ENCODE data around the gene GPT2. TPM values are rescaled to one million over a fixed set of nuclear protein-coding genes. Genes with fewer than 3 reads are reported as not detected.

The GPT2 gene
- total RNA-seq, 1 donor from 2014 or later, result 47.8 TPM

GRCh38 chr16:46897471-46897870, 13.3 kb downstream of the GPT2 start:
- Mint-ChIP-seq H3K27ac (no peak overlapping the region), H3K9me3 (no peaks in the 10 kb centered on the region), H3K4me1 (ENCODE audit: unreplicated experiment) (peaks cover 14% of the 10 kb centered on the region), H3K27me3 (no peaks in the 10 kb centered on the region), H3K4me3 (no peak overlapping the region), H3K36me3 (no peaks in the 10 kb centered on the region)
- no peak for TF ChIP-seq CTCF (conservative IDR thresholded peaks at IDR 0.05)
- DNase-seq (ENCODE audit: extremely low spot score, unreplicated experiment), result no peak

GRCh38 chr16:46898006-46898405, 13.8 kb downstream of the GPT2 start:
- no peak for DNase-seq (ENCODE audit: extremely low spot score, unreplicated experiment)
- TF ChIP-seq CTCF (conservative IDR thresholded peaks at IDR 0.05), result no peak
- no peaks in the 10 kb centered on the region for H3K9me3 Mint-ChIP-seq
- H3K27me3 Mint-ChIP-seq, result no peaks in the 10 kb centered on the region
- no peak overlapping the region for H3K4me3 Mint-ChIP-seq
- no peaks in the 10 kb centered on the region for H3K36me3 Mint-ChIP-seq
- peaks cover 14% of the 10 kb centered on the region for H3K4me1 Mint-ChIP-seq (ENCODE audit: unreplicated experiment)
- no peak overlapping the region for H3K27ac Mint-ChIP-seq

- no peak overlapping the region for H3K27ac Mint-ChIP-seq
- H3K36me3 Mint-ChIP-seq, result no peaks in the 10 kb centered on the region
- no peak overlapping the region for H3K4me3 Mint-ChIP-seq
- no peak for TF ChIP-seq CTCF (conservative IDR thresholded peaks at IDR 0.05)
- H3K4me1 Mint-ChIP-seq (ENCODE audit: unreplicated experiment), result peaks cover 14% of the 10 kb centered on the region
- no peak for DNase-seq (ENCODE audit: extremely low spot score, unreplicated experiment)
- no peaks in the 10 kb centered on the region for H3K9me3 Mint-ChIP-seq
- no peaks in the 10 kb centered on the region for H3K27me3 Mint-ChIP-seq
Observed at GRCh38 chr16:46899443-46900143, 15.4 kb downstream of the GPT2 start.

GRCh38 chr16:46900455-46901235, 16.5 kb downstream of the GPT2 start:
- TF ChIP-seq CTCF (conservative IDR thresholded peaks at IDR 0.05), result no peak
- H3K9me3 Mint-ChIP-seq, result no peaks in the 10 kb centered on the region
- H3K27ac Mint-ChIP-seq, result no peak overlapping the region
- H3K4me1 Mint-ChIP-seq (ENCODE audit: unreplicated experiment), result peaks cover 13% of the 10 kb centered on the region
- H3K27me3 Mint-ChIP-seq, result no peaks in the 10 kb centered on the region
- no peak for DNase-seq (ENCODE audit: extremely low spot score, unreplicated experiment)
- H3K36me3 Mint-ChIP-seq, result no peaks in the 10 kb centered on the region
- H3K4me3 Mint-ChIP-seq, result no peak overlapping the region

GRCh38 chr16:46901709-46902108, 17.5 kb downstream of the GPT2 start:
- TF ChIP-seq CTCF (conservative IDR thresholded peaks at IDR 0.05), result no peak
- Mint-ChIP-seq H3K36me3 (no peaks in the 10 kb centered on the region), H3K9me3 (no peaks in the 10 kb centered on the region), H3K27ac (no peak overlapping the region), H3K27me3 (no peaks in the 10 kb centered on the region), H3K4me3 (no peak overlapping the region), H3K4me1 (ENCODE audit: unreplicated experiment) (peaks cover 2% of the 10 kb centered on the region)
- no peak for DNase-seq (ENCODE audit: extremely low spot score, unreplicated experiment)

Measured in type B pancreatic cell (in vitro differentiated cells).